K562 (cell line): Measurements from ENCODE around the gene SGMS1. TPM values are rescaled to one million over a fixed set of nuclear protein-coding genes. Genes with fewer than 3 reads are reported as not detected.

Experiments used
- ATAC-seq: fragments of 200-7000 bp; cut with Tn5 transposase; 3 replicates; pipeline ENCODE4 v1.9.1; 2020; ENCODE audit warnings: moderate library complexity
- BruUV-seq: library from RNA; stranded (reverse); fragments of 400-500 nt; replicated peaks from 2 replicates; lab custom pipeline; 2021; lab: Mats Ljungman, UMichigan
- CTCF ChIA-PET: fragments of 300-600 bp; formaldehyde crosslinking; extraction: SDS; loops from one replicate; lab custom pipeline; 2021; ENCODE audit warnings: low intra/inter-chr PET ratio; lab: Yijun Ruan, JAX
- POLR2A ChIA-PET: fragments of 300-600, 350-650 bp; sonication (Branson Sonifier 250); formaldehyde crosslinking; extraction: SDS; loops from one replicate; lab custom pipeline; 2021; ENCODE audit warnings: antibody characterized with exemption, inconsistent platforms; lab: Yijun Ruan, JAX
- DNase-seq, 4 experiments: peaks; one replicate each; pipeline versions ENCODE4 v3.0.0 to v3.0.0-alpha.2; 2011 to 2018; ENCODE audit warnings: low spot score in 3 of 4, mixed read lengths in 3 of 4; ENCODE audit errors: extremely low read depth in 1 of 4
- FAIRE-seq: peaks from 2 replicates; lab custom pipeline; 2011; peaks lifted over from hg19 to GRCh38; lab: Jason Lieb, UNC
- H2AFZ ChIP-seq: 2 replicates; pipeline ENCODE4 v1.6.0; 2011; ENCODE audit warnings: low read depth, low read length, control low read depth, inconsistent platforms
- H3K27ac ChIP-seq: fragments of 200-600 bp; 3 replicates; pipeline ENCODE4 v1.8.0; 2011; ENCODE audit warnings: low read depth, mild to moderate bottlenecking, control low read depth, inconsistent platforms, low read length, moderate library complexity, mixed read lengths; ENCODE audit errors: extremely low read depth
- H3K27me3 ChIP-seq, 2 experiments: fragments of 300-600 bp in 1 of 2; 2 replicates in 1 of 2; 3 replicates in 1 of 2; pipeline versions ENCODE4 v1.6.0 to v1.8.0; 2011; ENCODE audit warnings: inconsistent platforms in 2 of 2, low read length in 2 of 2, mild to moderate bottlenecking in 1 of 2, mixed read lengths in 1 of 2, moderate library complexity in 1 of 2; ENCODE audit not compliant: control insufficient read depth in 2 of 2, insufficient read depth in 2 of 2
- H3K36me3 ChIP-seq: fragments of 300-600 bp; 3 replicates; pipeline ENCODE4 v1.8.0; 2011; ENCODE audit warnings: mild to moderate bottlenecking, low read length, inconsistent platforms; ENCODE audit not compliant: control insufficient read depth, insufficient read depth
- H3K4me1 ChIP-seq, 2 experiments: fragments of 200-600 bp in 1 of 2; replicated peaks in 1 of 2; 2 replicates in 1 of 2; 3 replicates in 1 of 2; pipeline versions ENCODE4 v1.5.1 to v1.8.0; 2011; ENCODE audit warnings: inconsistent platforms in 2 of 2, low read length in 2 of 2, mild to moderate bottlenecking in 1 of 2, mixed read lengths in 1 of 2, moderate library complexity in 1 of 2; ENCODE audit not compliant: control insufficient read depth in 2 of 2, insufficient read depth in 2 of 2
- H3K4me2 ChIP-seq: 2 replicates; pipeline ENCODE4 v1.6.1; 2011; ENCODE audit warnings: low read length, control low read depth, inconsistent platforms, mixed read lengths; ENCODE audit not compliant: insufficient read depth
- H3K4me3 ChIP-seq: fragments of 200-600 bp; sonication (generic), shearing (Covaris generic); 2 replicates; pipeline ENCODE4 v1.5.1; 2016; ENCODE audit warnings: control low read depth, inconsistent platforms
- H3K79me2 ChIP-seq: fragments of 200-600 bp; 3 replicates; pipeline ENCODE4 v1.8.0; 2011; ENCODE audit warnings: low read length, inconsistent platforms; ENCODE audit not compliant: control insufficient read depth, insufficient read depth
- H3K9ac ChIP-seq, 2 experiments: 2 replicates each; pipeline versions ENCODE4 v1.6.0 to v1.6.1; 2011; ENCODE audit warnings: low read depth in 2 of 2, low read length in 2 of 2, control low read depth in 1 of 2, inconsistent platforms in 1 of 2, mild to moderate bottlenecking in 1 of 2, mixed read lengths in 1 of 2; ENCODE audit not compliant: insufficient read depth in 1 of 2
- H3K9me1 ChIP-seq: one replicate; pipeline ENCODE4 v1.6.0; 2011; ENCODE audit warnings: inconsistent platforms, mild to moderate bottlenecking, low read length, moderate library complexity; ENCODE audit not compliant: control insufficient read depth, insufficient read depth
- H3K9me3 ChIP-seq: replicated peaks from 2 replicates; pipeline ENCODE4 v1.5.1; 2011; ENCODE audit warnings: low read depth, low read length, inconsistent platforms; ENCODE audit not compliant: control insufficient read depth, insufficient read depth
- H4K20me1 ChIP-seq: replicated peaks from 2 replicates; pipeline ENCODE4 v1.6.1; 2011; ENCODE audit warnings: low read length, inconsistent platforms, mixed read lengths; ENCODE audit not compliant: control insufficient read depth, insufficient read depth
- ADNP ChIP-seq: fragments of 200-800 bp; sonication (Bioruptor generic); IDR thresholded peaks from 2 replicates; pipeline ENCODE4 v1.6.1; 2016; ENCODE audit warnings: missing genetic modification characterization, missing compliant biosample characterization
- LARP7 ChIP-seq: fragments of 450-650 bp; IDR thresholded peaks from 2 replicates; pipeline ENCODE4 v1.6.1; 2016
- POLR2A ChIP-seq: fragments of 450-650 bp; conservative IDR thresholded peaks from 2 replicates; pipeline ENCODE4 v1.6.1; 2016
- POLR2AphosphoS5 ChIP-seq: IDR thresholded peaks from 2 replicates; pipeline ENCODE4 v1.6.1; 2011; ENCODE audit warnings: mild to moderate bottlenecking, low read depth, low read length, moderate library complexity; ENCODE audit not compliant: control insufficient read depth, insufficient read depth
- RBM17 ChIP-seq: fragments of 200-400 bp; formaldehyde crosslinking; IDR thresholded peaks from 2 replicates; pipeline ENCODE4 v1.6.1; 2017; ENCODE audit warnings: low read depth, mild to moderate bottlenecking, low read length, borderline replicate concordance
- SMARCA5 ChIP-seq: fragments of 450-650 bp; IDR thresholded peaks from 2 replicates; pipeline ENCODE4 v1.6.1; 2016
- WHSC1 ChIP-seq: IDR thresholded peaks from one replicate; pipeline ENCODE4 v1.6.1; 2012; ENCODE audit warnings: low read length, control low read depth, inconsistent platforms
- WGBS: fragments of 100-300 bp; shearing (Covaris generic); methylation state at CpG from one replicate; pipeline ENCODE4 v1.1.6; 2016; ENCODE audit warnings: low coverage, mixed read lengths; ENCODE audit not compliant: insufficient coverage; ENCODE audit errors: missing lambda C conversion rate; 5-methylcytosine and 5-hydroxymethylcytosine counted together
- in situ Hi-C: fragments of 300-500 bp; cut with MboI; formaldehyde crosslinking; loops from 4 replicates; pipeline ENCODE4 v1.15.0; 2018; ENCODE audit warnings: inconsistent platforms, mixed read lengths
- intact Hi-C: fragments of 100-400 bp; cut with micrococcal nuclease; formaldehyde crosslinking; loops from 2 replicates; pipeline ENCODE4 v1.14.2; 2022
- polyA plus RNA-seq, 8 experiments: library from polyadenylated mRNA; depleted of rRNA in 4 of 8; stranded (reverse) in 5 of 8; unstranded in 3 of 8; fragments of >200 nt; fragmentation: Nextera tagmentation in 2 of 8; fragmentation: Illumina TruSeq in 1 of 8; extraction: Ambion mirVana in 2 of 8; extraction: Trizol in 1 of 8; gene quantifications; 2 replicates each; pipeline versions ENCODE4 v1.2.1 to v1.2.3, GENCODE V29; 2011 to 2014; ENCODE audit warnings: inconsistent platforms in 1 of 8, missing spikeins in 1 of 8
- total RNA-seq, 7 experiments: library from RNA; depleted of rRNA in 6 of 7; stranded (reverse); fragments of >200 nt in 6 of 7; fragmentation: Illumina TruSeq in 2 of 7; extraction: Trizol in 2 of 7; gene quantifications; 2 replicates each; pipeline versions ENCODE4 v1.2.1 to v1.2.3, GENCODE V29; 2011 to 2021; ENCODE audit warnings: low replicate concordance in 1 of 7
- TF ChIP-seq, protein P1 (sequence below): sonication (generic); formaldehyde crosslinking; IDR thresholded peaks from 2 replicates; pipeline ENCODE4 v1.8.1; 2023; ENCODE audit warnings: mild to moderate bottlenecking, missing genetic modification reagents, moderate library complexity

SGMS1 gene
- total and polyA plus RNA-seq, 9 of the 15 experiments (the other 6 are each of a cell fraction or from before 2014, with no cell fraction given), result 22.6 to 232 (median 82.2) TPM

DNA sequence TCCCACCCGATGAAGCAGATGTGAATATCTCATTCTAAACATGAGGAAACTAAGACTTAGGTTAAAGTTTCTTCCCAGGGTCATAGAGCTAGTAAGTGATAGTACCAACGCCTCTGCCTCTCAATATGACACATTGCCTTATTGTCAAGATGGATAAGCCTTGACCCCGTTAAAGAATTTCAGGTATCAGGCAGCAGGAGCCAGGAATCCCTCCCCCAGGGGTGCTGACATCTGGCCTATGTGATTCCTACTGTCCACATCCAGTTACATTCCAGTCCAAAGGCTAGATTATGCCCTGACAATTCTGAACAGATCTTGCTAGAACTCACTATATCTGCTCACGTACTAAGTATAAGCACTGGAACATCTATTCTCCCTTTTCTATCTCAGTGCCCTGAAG, 314.4 kb downstream of the SGMS1 start:
- ATAC-seq, result no peak
- no peak for FAIRE-seq
- 40% methylated on average over 4 of the region's 4 CpGs for WGBS
- Histone ChIP-seq H2AFZ (no peak overlapping the region), H3K36me3 (peaks cover 81% of the 10 kb centered on the region), H3K4me1 (peaks cover 7 to 36% of the 10 kb centered on the region in 2 experiments), H3K79me2 (peaks cover 42% of the 10 kb centered on the region), H3K4me2 (no peak overlapping the region), H3K4me3 (no peak overlapping the region), H3K9me3 (no peaks in the 10 kb centered on the region), H3K27ac (no peak overlapping the region; the same call in 2 of the 3 replicates), H3K9ac (no peak overlapping the region), H4K20me1 (no peaks in the 10 kb centered on the region), H3K9me1 (no peaks in the 10 kb centered on the region), H3K27me3 (no peaks in the 10 kb centered on the region)
- TF ChIP-seq WHSC1 (no peak), POLR2A (0 out of 2 replicates have a peak, but pooled peaks have one; percentile 41), POLR2AphosphoS5 (peak; percentile 39; the same call in 1 of the 2 replicates)
- ChIA-PET POLR2A (interaction anchor here (0.6 to 1.6 kb wide), 3 partner anchors 8 to 1195 kb away, joined by 3 to 4 read pairs (median 3); no protein-coding TSS in a partner anchor), CTCF (no interaction called here)
- DNase-seq, result peak in 2 of 4 experiments; percentile 44 to 53
- no TSS peak for BruUV-seq
- intact Hi-C loops (no loop called here), in situ Hi-C loops (no loop called here)

DNA sequence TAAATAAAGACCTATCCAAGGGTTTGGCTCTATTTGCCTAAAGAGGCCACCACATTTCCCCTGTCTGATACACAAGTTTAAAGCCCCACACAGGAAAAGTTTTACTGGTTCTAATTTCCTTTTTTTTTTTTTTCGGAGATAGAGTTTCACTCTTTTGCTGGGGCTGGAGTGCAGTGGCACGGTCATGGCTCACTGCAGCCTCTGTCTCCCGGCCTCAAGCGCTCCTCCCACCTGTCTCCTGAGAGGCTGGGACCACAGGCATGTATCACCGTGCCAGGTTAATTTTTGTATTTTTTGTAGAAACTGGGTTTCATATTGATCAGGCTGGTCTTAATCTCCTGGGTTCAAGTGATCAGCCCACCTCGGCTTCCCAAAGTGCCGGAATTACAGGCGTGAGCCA, 319.1 kb downstream of the SGMS1 start:
- ATAC-seq (peak; percentile 53), DNase-seq (no peak)
- Histone ChIP-seq H3K4me1 (peaks cover 3 to 6% of the 10 kb centered on the region in 2 experiments; a peak in 3 of 5 replicates), H3K4me3 (no peak overlapping the region), H3K4me2 (no peak overlapping the region), H3K79me2 (peaks cover 2% of the 10 kb centered on the region; the same call in 1 of the 3 replicates), H2AFZ (no peak overlapping the region), H3K9ac (0 out of 4 replicates have a peak overlapping the region, but pooled peaks of 1 of the 2 experiments have one; percentile 15), H3K9me3 (no peaks in the 10 kb centered on the region), H3K9me1 (no peaks in the 10 kb centered on the region), H3K27ac (no peak overlapping the region)
- 87% methylated on average over 8 of the region's 8 CpGs for WGBS
- in situ Hi-C loops, result no loop called here
- TF ChIP-seq LARP7 (no peak), ADNP (tag) (no peak), POLR2A (0 out of 2 replicates have a peak, but pooled peaks have one; percentile 34), SMARCA5 (no peak), RBM17 (no peak)
- TF ChIP-seq, protein P1, sequence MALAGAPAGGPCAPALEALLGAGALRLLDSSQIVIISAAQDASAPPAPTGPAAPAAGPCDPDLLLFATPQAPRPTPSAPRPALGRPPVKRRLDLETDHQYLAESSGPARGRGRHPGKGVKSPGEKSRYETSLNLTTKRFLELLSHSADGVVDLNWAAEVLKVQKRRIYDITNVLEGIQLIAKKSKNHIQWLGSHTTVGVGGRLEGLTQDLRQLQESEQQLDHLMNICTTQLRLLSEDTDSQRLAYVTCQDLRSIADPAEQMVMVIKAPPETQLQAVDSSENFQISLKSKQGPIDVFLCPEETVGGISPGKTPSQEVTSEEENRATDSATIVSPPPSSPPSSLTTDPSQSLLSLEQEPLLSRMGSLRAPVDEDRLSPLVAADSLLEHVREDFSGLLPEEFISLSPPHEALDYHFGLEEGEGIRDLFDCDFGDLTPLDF, result no peak
- TF ChIP-seq, all 486 proteins: peak for 1
- FAIRE-seq, result no peak
- intact Hi-C loops, result no loop called here
- POLR2A ChIA-PET, result no interaction called here
- Histone ChIP-seq H3K27me3 (no peaks in the 10 kb centered on the region), H3K36me3 (peaks cover 50% of the 10 kb centered on the region), H4K20me1 (no peaks in the 10 kb centered on the region)
- BruUV-seq, result no TSS peak
- CTCF ChIA-PET, result no interaction called here
